Measurements from ENCODE around the gene DNAH10.
"Not testable (repeated sequence)": the region's sequence is repeated elsewhere in the genome, so short reads cannot be mapped to it uniquely, and the experiment has no call there.

Gene DNAH10

GRCh38 chr12:123767613-123768012, 5.5 kb downstream of the DNAH10 start:
- Histone ChIP-seq H3K36me3 (ENCODE audit: insufficient read depth, low read length) (no peaks in the 10 kb centered on the region), H3K27ac (ENCODE audit: low read depth, low read length) (no peak overlapping the region), H3K9ac (ENCODE audit: low read depth, low read length) (no peak overlapping the region), H3K4me1 (ENCODE audit: insufficient read depth, low read length) (no peaks in the 10 kb centered on the region), H3K4me3 (ENCODE audit: low read length) (no peak overlapping the region), H3K9me3 (ENCODE audit: insufficient read depth, low read depth, low read length) (no peaks in the 10 kb centered on the region), H3K27me3 (ENCODE audit: insufficient read depth, low read length) (peaks cover 18% of the 10 kb centered on the region)
- 95% methylated on average over 9 of the region's 9 CpGs for WGBS

DNA sequence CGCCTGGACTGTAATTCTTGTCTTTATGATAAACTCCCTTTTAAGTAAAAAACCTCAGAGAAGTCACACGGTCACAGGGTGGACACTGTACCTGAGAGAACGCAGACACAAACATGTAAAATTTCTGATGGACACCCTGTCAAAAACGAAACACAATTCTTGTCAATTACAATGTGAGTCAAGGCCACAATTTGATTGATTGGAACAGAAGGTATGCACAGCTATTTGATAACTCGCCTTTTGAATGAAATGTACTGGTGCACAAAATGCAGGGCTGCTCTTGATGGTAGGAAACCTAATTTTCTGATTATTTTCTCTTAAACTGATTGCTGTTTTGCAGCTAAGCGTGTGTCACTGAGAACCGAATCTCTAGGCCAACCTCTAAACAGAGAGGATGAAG, 9.2 kb downstream of the DNAH10 start:
- no peak overlapping the region for H3K27ac ChIP-seq (ENCODE audit: low read depth, low read length)
- WGBS, result 92% methylated on average over 7 of the region's 7 CpGs
- H3K27me3 ChIP-seq (ENCODE audit: insufficient read depth, low read length), result peaks cover 6% of the 10 kb centered on the region; the same call in 1 of the 2 replicates

GRCh38 chr12:123772074-123772473, 10.0 kb downstream of the DNAH10 start:
- no peak overlapping the region for H3K27ac ChIP-seq (ENCODE audit: low read depth, low read length)
- H3K9me3 ChIP-seq (ENCODE audit: insufficient read depth, low read depth, low read length), result no peaks in the 10 kb centered on the region

More for the DNA sequence above, 9.2 kb downstream of the DNAH10 start:
- Histone ChIP-seq H3K36me3 (ENCODE audit: insufficient read depth, low read length) (no peaks in the 10 kb centered on the region), H3K4me1 (ENCODE audit: insufficient read depth, low read length) (no peaks in the 10 kb centered on the region), H3K9me3 (ENCODE audit: insufficient read depth, low read depth, low read length) (no peaks in the 10 kb centered on the region), H3K4me3 (ENCODE audit: low read length) (no peak overlapping the region), H3K9ac (ENCODE audit: low read depth, low read length) (no peak overlapping the region)

DNA sequence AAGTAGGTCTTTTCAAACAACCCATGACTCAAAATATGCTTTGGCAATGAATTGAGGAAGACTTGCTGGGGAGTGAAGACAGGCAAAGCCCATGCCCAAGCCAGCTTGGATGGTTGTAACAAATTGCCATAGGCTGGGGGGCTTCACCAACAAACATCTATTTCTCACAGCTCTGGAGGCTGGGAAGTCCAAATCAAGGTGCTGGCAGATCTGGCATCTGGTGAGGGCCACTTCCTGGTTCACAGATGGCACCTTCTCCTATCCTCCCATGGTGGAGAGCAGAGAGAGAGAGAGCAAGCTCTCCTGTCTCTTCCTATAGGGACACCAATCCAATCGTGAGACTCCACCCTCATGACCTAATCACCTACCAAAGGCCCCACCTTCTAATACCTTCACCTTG, 11.3 kb downstream of the DNAH10 start:
- H3K27me3 ChIP-seq (ENCODE audit: insufficient read depth, low read length), result peaks cover 6% of the 10 kb centered on the region; the same call in 1 of the 2 replicates
- no peaks in the 10 kb centered on the region for H3K4me1 ChIP-seq (ENCODE audit: insufficient read depth, low read length)
- no peak overlapping the region for H3K27ac ChIP-seq (ENCODE audit: low read depth, low read length)
- 44% methylated on average over 1 of the region's 1 CpG for WGBS
- no peaks in the 10 kb centered on the region for H3K9me3 ChIP-seq (ENCODE audit: insufficient read depth, low read depth, low read length)
- H3K36me3 ChIP-seq (ENCODE audit: insufficient read depth, low read length), result no peaks in the 10 kb centered on the region
- no peak overlapping the region for H3K4me3 ChIP-seq (ENCODE audit: low read length)
- no peak overlapping the region for H3K9ac ChIP-seq (ENCODE audit: low read depth, low read length)

More at GRCh38 chr12:123772074-123772473, 10.0 kb downstream of the DNAH10 start:
- H3K4me1 ChIP-seq (ENCODE audit: insufficient read depth, low read length), result no peaks in the 10 kb centered on the region
- no peak overlapping the region for H3K4me3 ChIP-seq (ENCODE audit: low read length)
- no peaks in the 10 kb centered on the region for H3K36me3 ChIP-seq (ENCODE audit: insufficient read depth, low read length)
- WGBS, result 70% methylated on average over 5 of the region's 5 CpGs
- H3K9ac ChIP-seq (ENCODE audit: low read depth, low read length), result no peak overlapping the region
- peaks cover 6% of the 10 kb centered on the region; the same call in 1 of the 2 replicates for H3K27me3 ChIP-seq (ENCODE audit: insufficient read depth, low read length)

DNA sequence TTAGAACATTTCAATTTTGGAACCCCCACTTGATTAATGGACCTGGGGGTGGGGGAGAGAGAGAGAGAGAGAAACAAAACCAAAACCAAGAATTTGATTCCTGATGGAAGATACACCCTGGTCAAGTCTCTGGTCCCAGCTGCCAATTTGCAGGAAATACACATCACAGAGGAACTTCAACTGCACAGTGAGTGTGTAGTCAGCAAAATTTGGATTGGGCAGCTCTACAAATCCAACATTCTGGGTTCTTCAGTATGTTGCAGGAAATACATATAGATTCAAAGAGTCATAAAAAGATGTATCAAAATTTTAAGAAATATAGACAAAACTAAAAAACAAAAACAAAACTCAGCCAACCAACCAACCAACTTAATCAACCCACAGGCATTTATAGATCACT, 17.4 kb downstream of the DNAH10 start:
- Histone ChIP-seq H3K4me1 (ENCODE audit: insufficient read depth, low read length) (no peaks in the 10 kb centered on the region), H3K4me3 (ENCODE audit: low read length) (no peak overlapping the region), H3K9ac (ENCODE audit: low read depth, low read length) (no peak overlapping the region), H3K27me3 (ENCODE audit: insufficient read depth, low read length) (no peaks in the 10 kb centered on the region), H3K9me3 (ENCODE audit: insufficient read depth, low read depth, low read length) (no peaks in the 10 kb centered on the region), H3K27ac (ENCODE audit: low read depth, low read length) (no peak overlapping the region), H3K36me3 (ENCODE audit: insufficient read depth, low read length) (no peaks in the 10 kb centered on the region)

GRCh38 chr12:123782997-123783792, 21.1 kb downstream of the DNAH10 start:
- H3K9me3 ChIP-seq (ENCODE audit: insufficient read depth, low read depth, low read length), result no peaks in the 10 kb centered on the region
- no peak overlapping the region for H3K9ac ChIP-seq (ENCODE audit: low read depth, low read length)
- WGBS, result 95% methylated on average over 10 of the region's 10 CpGs
- no peaks in the 10 kb centered on the region for H3K4me1 ChIP-seq (ENCODE audit: insufficient read depth, low read length)
- H3K4me3 ChIP-seq (ENCODE audit: low read length), result no peak overlapping the region
- no peaks in the 10 kb centered on the region for H3K36me3 ChIP-seq (ENCODE audit: insufficient read depth, low read length)
- H3K27me3 ChIP-seq (ENCODE audit: insufficient read depth, low read length), result no peaks in the 10 kb centered on the region
- H3K27ac ChIP-seq (ENCODE audit: low read depth, low read length), result no peak overlapping the region

- no peak overlapping the region for H3K4me3 ChIP-seq (ENCODE audit: low read length)
- H3K27ac ChIP-seq (ENCODE audit: low read depth, low read length), result no peak overlapping the region
- no peaks in the 10 kb centered on the region for H3K4me1 ChIP-seq (ENCODE audit: insufficient read depth, low read length)
- no peak overlapping the region for H3K9ac ChIP-seq (ENCODE audit: low read depth, low read length)
- 92% methylated on average over 25 of the region's 25 CpGs for WGBS
- H3K36me3 ChIP-seq (ENCODE audit: insufficient read depth, low read length), result no peaks in the 10 kb centered on the region
- H3K9me3 ChIP-seq (ENCODE audit: insufficient read depth, low read depth, low read length), result no peaks in the 10 kb centered on the region
- no peaks in the 10 kb centered on the region for H3K27me3 ChIP-seq (ENCODE audit: insufficient read depth, low read length)
Observed at GRCh38 chr12:123787466-123787865, 25.4 kb downstream of the DNAH10 start.

DNA sequence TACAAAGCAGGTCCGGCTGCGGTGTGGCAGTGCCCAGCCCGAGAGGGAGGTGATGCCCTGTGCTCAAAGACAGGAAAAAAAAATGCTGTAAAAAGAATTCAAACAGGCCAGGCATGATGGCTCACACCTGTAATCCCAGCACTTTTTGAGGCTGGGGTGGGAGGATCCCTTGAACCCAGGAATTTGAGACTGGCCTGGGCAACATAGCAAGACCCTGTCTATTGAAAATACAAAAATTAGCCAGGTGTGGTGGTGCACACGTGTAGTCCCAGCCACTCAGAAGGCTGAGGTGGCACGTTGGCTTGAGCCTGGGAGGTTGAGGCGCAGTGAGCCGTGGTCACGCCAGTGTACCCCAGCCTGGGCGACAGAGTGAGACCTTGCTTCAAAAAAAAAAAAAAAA, 26.4 kb downstream of the DNAH10 start:
- Histone ChIP-seq H3K9ac (ENCODE audit: low read depth, low read length) (no peak overlapping the region), H3K27me3 (ENCODE audit: insufficient read depth, low read length) (no peaks in the 10 kb centered on the region), H3K4me1 (ENCODE audit: insufficient read depth, low read length) (no peaks in the 10 kb centered on the region), H3K4me3 (ENCODE audit: low read length) (no peak overlapping the region), H3K27ac (ENCODE audit: low read depth, low read length) (no peak overlapping the region), H3K36me3 (ENCODE audit: insufficient read depth, low read length) (no peaks in the 10 kb centered on the region), H3K9me3 (ENCODE audit: insufficient read depth, low read depth, low read length) (no peaks in the 10 kb centered on the region)
- 84% methylated on average over 9 of the region's 9 CpGs for WGBS

GRCh38 chr12:123789422-123789821, 27.3 kb downstream of the DNAH10 start:
- not testable (repeated sequence) for H3K36me3 ChIP-seq (ENCODE audit: insufficient read depth, low read length); H3K4me3 ChIP-seq (ENCODE audit: low read length); H3K4me1 ChIP-seq (ENCODE audit: insufficient read depth, low read length); H3K9ac ChIP-seq (ENCODE audit: low read depth, low read length); H3K27ac ChIP-seq (ENCODE audit: low read depth, low read length); H3K27me3 ChIP-seq (ENCODE audit: insufficient read depth, low read length); H3K9me3 ChIP-seq (ENCODE audit: insufficient read depth, low read depth, low read length)
- 94% methylated on average over 8 of the region's 8 CpGs for WGBS

- no peaks in the 10 kb centered on the region for H3K4me1 ChIP-seq (ENCODE audit: insufficient read depth, low read length)
- WGBS, result 87% methylated on average over 4 of the region's 4 CpGs
- no peaks in the 10 kb centered on the region for H3K9me3 ChIP-seq (ENCODE audit: insufficient read depth, low read depth, low read length)
- H3K9ac ChIP-seq (ENCODE audit: low read depth, low read length), result no peak overlapping the region
- no peaks in the 10 kb centered on the region for H3K27me3 ChIP-seq (ENCODE audit: insufficient read depth, low read length)
- H3K36me3 ChIP-seq (ENCODE audit: insufficient read depth, low read length), result no peaks in the 10 kb centered on the region
- no peak overlapping the region for H3K27ac ChIP-seq (ENCODE audit: low read depth, low read length)
- H3K4me3 ChIP-seq (ENCODE audit: low read length), result no peak overlapping the region
Observed at GRCh38 chr12:123790905-123791467, 28.9 kb downstream of the DNAH10 start.

DNA sequence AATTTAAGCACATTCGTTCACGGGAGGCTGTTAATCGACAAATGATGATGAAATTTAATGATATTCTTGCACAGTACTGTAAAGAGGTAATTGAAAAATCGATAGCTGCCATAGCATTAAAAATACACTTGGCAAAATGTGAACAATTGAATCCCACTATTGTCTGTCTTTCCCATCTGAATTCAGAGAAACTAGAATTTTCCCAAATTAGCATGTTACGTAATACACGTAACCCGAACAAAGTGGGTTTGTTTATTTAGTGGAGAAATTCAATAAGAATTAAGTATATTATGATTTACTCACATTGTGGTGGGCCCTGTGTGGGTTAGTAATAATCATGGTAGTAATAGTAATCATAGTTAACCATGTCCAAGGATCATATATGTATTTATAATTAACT, 31.9 kb downstream of the DNAH10 start:
- Histone ChIP-seq H3K27me3 (ENCODE audit: insufficient read depth, low read length) (no peaks in the 10 kb centered on the region), H3K9me3 (ENCODE audit: insufficient read depth, low read depth, low read length) (no peaks in the 10 kb centered on the region), H3K4me3 (ENCODE audit: low read length) (no peak overlapping the region), H3K27ac (ENCODE audit: low read depth, low read length) (no peak overlapping the region), H3K9ac (ENCODE audit: low read depth, low read length) (no peak overlapping the region), H3K4me1 (ENCODE audit: insufficient read depth, low read length) (no peaks in the 10 kb centered on the region), H3K36me3 (ENCODE audit: insufficient read depth, low read length) (no peaks in the 10 kb centered on the region)
- 98% methylated on average over 6 of the region's 7 CpGs for WGBS
